HG03135 (cell line): ENCODE data around the gene RBM38.

Experiments used
- ATAC-seq: cut with Tn5 transposase; IDR thresholded peaks from one replicate; pipeline ENCODE4 v1.9.1; 2021; ENCODE audit warnings: mild to moderate bottlenecking, moderate library complexity; ENCODE audit not compliant: unreplicated experiment

The RBM38 gene

DNA sequence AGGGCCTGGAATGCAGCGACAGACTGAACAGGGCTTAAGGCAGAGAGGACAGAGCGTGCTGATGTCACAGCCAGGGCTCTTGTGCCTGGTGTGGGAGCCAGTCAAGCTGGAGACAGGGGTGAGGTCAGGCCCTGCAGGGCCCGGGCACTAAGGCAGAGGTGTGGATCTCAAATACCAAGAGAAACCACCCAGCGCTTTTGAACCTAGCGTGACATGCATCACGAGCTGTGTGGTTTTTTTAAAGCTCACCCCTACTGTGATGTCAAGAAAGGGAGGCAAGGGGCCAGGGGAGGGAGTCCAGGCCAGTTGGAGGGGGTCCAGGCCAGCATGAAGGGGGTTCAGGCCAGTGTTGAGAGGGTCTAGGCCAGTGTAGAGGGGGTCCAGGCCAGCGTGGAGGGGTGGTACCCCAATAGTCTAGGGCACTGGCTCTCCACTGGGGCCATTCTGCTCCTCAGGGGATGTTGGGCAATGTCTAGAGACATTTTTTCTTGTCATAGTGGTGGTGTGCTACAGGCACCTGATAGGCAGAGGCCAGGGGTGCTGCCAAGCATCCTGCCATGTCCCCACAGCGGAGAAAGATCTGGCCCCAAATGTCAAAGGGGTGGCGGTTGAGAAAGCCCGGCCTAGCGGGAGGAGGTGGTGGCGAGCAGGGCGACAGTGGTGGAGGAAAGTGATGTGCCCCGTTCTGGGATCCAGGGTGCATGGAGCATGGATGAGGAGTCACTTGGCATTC is 42.6 kb downstream of the RBM38 start:
- no peak for ATAC-seq

GRCh38 chr20:57434390-57434700 is 43.1 kb downstream of the RBM38 start:
- no peak for ATAC-seq

DNA sequence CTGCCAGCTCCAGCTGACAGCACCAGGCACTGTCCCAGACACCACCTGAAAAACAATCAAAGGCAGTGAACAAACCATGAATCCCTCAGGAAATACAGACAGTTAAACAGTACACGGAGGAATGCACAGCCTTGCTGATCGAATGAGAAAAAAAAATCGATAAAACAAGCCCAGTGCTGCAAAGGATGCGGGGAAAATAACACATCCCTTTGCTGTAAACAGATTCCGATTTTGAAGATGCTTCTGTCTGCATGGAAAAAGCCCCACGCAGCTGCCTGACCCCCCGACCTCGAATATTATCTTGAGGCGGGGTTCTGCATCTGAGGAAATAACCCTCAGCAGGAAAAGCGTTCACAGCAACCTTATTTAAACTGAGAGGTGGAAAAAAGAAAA is 43.9 kb downstream of the RBM38 start:
- no peak for ATAC-seq

DNA sequence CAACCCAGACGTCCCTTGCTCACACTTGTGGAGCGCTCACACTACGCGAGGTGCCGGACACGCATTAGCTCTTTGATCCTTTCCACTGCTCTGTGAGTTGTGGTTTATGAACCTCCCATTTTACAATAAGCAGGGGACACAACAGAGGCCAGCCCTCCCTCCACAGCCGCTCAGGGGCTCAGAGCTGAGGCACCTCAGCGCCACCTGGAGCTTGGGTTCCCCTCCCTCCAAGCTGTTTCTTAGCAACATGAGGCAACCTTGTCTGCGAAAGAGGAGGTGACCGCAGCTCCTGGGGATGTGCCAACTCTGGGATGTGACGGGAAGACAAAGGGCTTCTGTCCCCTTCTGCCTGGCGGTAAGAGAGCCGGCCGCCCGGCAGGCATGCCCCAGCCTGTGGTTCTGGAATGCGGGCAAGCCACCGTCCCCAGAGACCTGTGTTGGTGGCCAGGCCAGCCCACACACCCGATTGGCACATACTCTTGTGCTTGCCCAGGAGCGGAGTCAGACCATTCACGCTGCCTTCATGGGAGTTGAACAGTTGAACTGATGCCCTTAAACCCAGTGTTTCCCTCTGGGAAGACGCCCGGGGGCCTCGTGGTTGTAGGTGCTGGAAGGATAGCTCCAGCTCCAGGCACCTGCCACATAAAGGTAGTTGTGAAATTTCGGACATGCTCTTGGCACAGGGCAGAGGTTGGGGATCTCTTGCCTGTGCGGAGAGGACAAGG is 44.5 kb downstream of the RBM38 start:
- ATAC-seq = no peak

- no peak for ATAC-seq
Measured at GRCh38 chr20:57436223-57436545, 45.0 kb downstream of the RBM38 start.

GRCh38 chr20:57437267-57437666 is 46.1 kb downstream of the RBM38 start:
- ATAC-seq = no peak

GRCh38 chr20:57437672-57438330 is 46.6 kb downstream of the RBM38 start:
- ATAC-seq = no peak

DNA sequence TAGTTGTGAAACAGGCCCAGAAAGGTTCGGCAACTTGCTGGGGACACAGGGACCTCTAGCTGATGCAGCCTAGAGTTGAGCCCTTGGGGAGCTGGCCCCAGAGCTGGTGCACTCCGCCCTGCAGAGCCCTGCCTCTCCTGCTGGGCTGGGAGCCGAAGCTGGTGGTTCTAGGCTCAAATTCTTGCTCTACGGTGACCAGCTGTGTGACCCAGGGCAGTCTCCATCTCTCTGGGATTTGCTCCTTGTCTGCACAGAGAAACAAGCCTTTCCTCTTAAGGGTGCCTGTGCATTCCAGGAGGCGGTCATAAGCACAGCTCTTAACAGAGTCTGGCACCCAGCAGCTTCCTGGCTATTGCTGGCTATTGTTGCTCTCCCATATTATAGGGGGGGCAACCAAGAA is 47.4 kb downstream of the RBM38 start:
- ATAC-seq = no peak

- ATAC-seq = no peak
Measured at GRCh38 chr20:57439432-57439831, 48.2 kb downstream of the RBM38 start.

- ATAC-seq = no peak
Measured at GRCh38 chr20:57439993-57440392, 48.8 kb downstream of the RBM38 start.

- no peak for ATAC-seq
Measured at GRCh38 chr20:57440678-57441509, 49.7 kb downstream of the RBM38 start.

GRCh38 chr20:57441510-57442154 is 50.4 kb downstream of the RBM38 start:
- no peak for ATAC-seq

- ATAC-seq = no peak
Measured at GRCh38 chr20:57442158-57442887, 51.1 kb downstream of the RBM38 start.

GRCh38 chr20:57442888-57443239 is 51.7 kb downstream of the RBM38 start:
- ATAC-seq = no peak

GRCh38 chr20:57443349-57444265 is 52.4 kb downstream of the RBM38 start:
- no peak for ATAC-seq

- ATAC-seq = no peak
Measured at GRCh38 chr20:57444394-57445048, 53.3 kb downstream of the RBM38 start.

DNA sequence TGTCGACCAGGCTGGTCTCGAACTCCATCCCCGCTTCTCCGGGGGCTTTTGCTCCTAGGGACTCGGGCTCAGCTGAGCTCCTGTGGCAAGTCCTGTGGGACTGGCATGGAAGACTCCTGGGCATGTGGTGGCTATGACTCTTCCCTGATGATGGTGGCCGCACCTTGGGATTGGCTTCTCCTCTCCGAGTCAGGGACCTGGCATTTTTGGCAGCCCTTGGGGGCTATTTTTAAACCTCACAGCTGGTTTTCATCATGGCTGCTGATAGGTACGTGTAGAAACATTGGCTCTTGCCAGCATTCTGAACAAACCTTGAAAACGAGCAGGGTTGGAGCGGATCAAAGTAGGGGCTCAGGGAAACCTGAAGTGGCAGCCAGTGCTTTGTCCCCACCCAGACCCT is 54.1 kb downstream of the RBM38 start:
- no peak for ATAC-seq

GRCh38 chr20:57445774-57446173 is 54.6 kb downstream of the RBM38 start:
- ATAC-seq = no peak
